ENCODE results near the gene GPRC5A.

GPRC5A gene

GRCh38 chr12:12964255-12964654 lies 72.9 kb downstream of the GPRC5A start:
- Histone ChIP-seq H3K27ac (ENCODE audit: low read depth, low read length) (no peak overlapping the region), H3K9ac (ENCODE audit: low read depth, low read length) (no peak overlapping the region), H3K9me3 (ENCODE audit: control insufficient read depth, insufficient read depth, low read length) (no peaks in the 10 kb centered on the region), H3K27me3 (ENCODE audit: control insufficient read depth, insufficient read depth, low read length) (no peaks in the 10 kb centered on the region), H3K36me3 (ENCODE audit: control insufficient read depth, insufficient read depth, low read length) (no peaks in the 10 kb centered on the region), H3K4me3 (ENCODE audit: low read depth, low read length) (no peak overlapping the region), H3K4me1 (ENCODE audit: control insufficient read depth, insufficient read depth, low read length) (no peaks in the 10 kb centered on the region)

- no peaks in the 10 kb centered on the region for H3K27me3 ChIP-seq (ENCODE audit: control insufficient read depth, insufficient read depth, low read length)
- H3K36me3 ChIP-seq (ENCODE audit: control insufficient read depth, insufficient read depth, low read length): no peaks in the 10 kb centered on the region
- no peak overlapping the region for H3K9ac ChIP-seq (ENCODE audit: low read depth, low read length)
- H3K9me3 ChIP-seq (ENCODE audit: control insufficient read depth, insufficient read depth, low read length): no peaks in the 10 kb centered on the region
- H3K4me3 ChIP-seq (ENCODE audit: low read depth, low read length): no peak overlapping the region
- H3K4me1 ChIP-seq (ENCODE audit: control insufficient read depth, insufficient read depth, low read length): no peaks in the 10 kb centered on the region
- no peak overlapping the region for H3K27ac ChIP-seq (ENCODE audit: low read depth, low read length)
Observed at GRCh38 chr12:12965836-12966235, 74.5 kb downstream of the GPRC5A start.
